CD14-positive monocyte (primary cell): ENCODE data around the gene HERC4. TPM values are rescaled to one million over a fixed set of nuclear protein-coding genes. Genes with fewer than 3 reads are reported as not detected.

Source experiments
- DNase-seq, 3 donors: peaks; one replicate each; pipeline ENCODE4 v3.0.0-alpha.2; 2011 to 2022
- H2AFZ ChIP-seq: 2 replicates; pipeline ENCODE4 v1.6.0; 2012; ENCODE audit warnings: mild to moderate bottlenecking, low read depth, low read length, inconsistent platforms; ENCODE audit not compliant: insufficient read depth, poor library complexity, severe bottlenecking
- H3K27ac ChIP-seq, 2 donors: 1 replicate in 1 of 2; 2 replicates in 1 of 2; pipeline ENCODE4 v1.5.1; 2012 to 2013; ENCODE audit warnings: low read length in 2 of 2, control low read depth in 1 of 2, inconsistent platforms in 1 of 2, low read depth in 1 of 2, mild to moderate bottlenecking in 1 of 2
- H3K27me3 ChIP-seq, 2 donors: one replicate each; pipeline versions ENCODE4 v1.6.0 to v1.6.1; 2011 to 2013; ENCODE audit warnings: low read length in 2 of 2; ENCODE audit not compliant: control insufficient read depth in 2 of 2, insufficient read depth in 2 of 2
- H3K36me3 ChIP-seq, 2 donors: replicated peaks in 1 of 2; 1 replicate in 1 of 2; 2 replicates in 1 of 2; pipeline versions ENCODE4 v1.5.1 to v1.6.1; 2012 to 2013; ENCODE audit warnings: low read length in 2 of 2, control low read depth in 1 of 2, inconsistent platforms in 1 of 2, mild to moderate bottlenecking in 1 of 2; ENCODE audit not compliant: insufficient read depth in 2 of 2, control insufficient read depth in 1 of 2
- H3K4me1 ChIP-seq, 2 donors: 1 replicate in 1 of 2; 2 replicates in 1 of 2; pipeline versions ENCODE4 v1.5.1 to v1.6.1; 2012 to 2013; ENCODE audit warnings: low read length in 2 of 2, control low read depth in 1 of 2, inconsistent platforms in 1 of 2, mild to moderate bottlenecking in 1 of 2, moderate library complexity in 1 of 2; ENCODE audit not compliant: insufficient read depth in 2 of 2, control insufficient read depth in 1 of 2
- H3K4me2 ChIP-seq: replicated peaks from 2 replicates; pipeline ENCODE3; 2012; ENCODE audit warnings: low read length, moderate library complexity, mild to moderate bottlenecking; ENCODE audit not compliant: poor library complexity, severe bottlenecking; ENCODE audit errors: extremely low read depth
- H3K4me3 ChIP-seq, 3 experiments: fragments of 200-600 bp in 1 of 3; sonication (generic) in 1 of 3; replicated peaks in 1 of 3; 1 replicate in 2 of 3; 2 replicates in 1 of 3; pipeline ENCODE4 v1.5.1; 2011 to 2013; ENCODE audit warnings: low read length in 3 of 3, mild to moderate bottlenecking in 3 of 3, control low read depth in 2 of 3, low read depth in 2 of 3, inconsistent platforms in 1 of 3, moderate library complexity in 1 of 3
- H3K79me2 ChIP-seq: 2 replicates; pipeline ENCODE4 v1.6.0; 2012; ENCODE audit warnings: mild to moderate bottlenecking, control low read depth, inconsistent platforms, low read length, moderate library complexity; ENCODE audit not compliant: insufficient read depth
- H3K9ac ChIP-seq: 2 replicates; pipeline ENCODE4 v1.6.0; 2017; ENCODE audit warnings: low read length, mild to moderate bottlenecking; ENCODE audit not compliant: insufficient read depth, poor library complexity, severe bottlenecking
- H3K9me3 ChIP-seq, 2 donors: replicated peaks in 1 of 2; 1 replicate in 1 of 2; 2 replicates in 1 of 2; pipeline versions ENCODE4 v1.5.1 to v1.6.1; 2012 to 2013; ENCODE audit warnings: low read length in 2 of 2, control low read depth in 1 of 2; ENCODE audit not compliant: control insufficient read depth in 1 of 2, insufficient read depth in 1 of 2
- H4K20me1 ChIP-seq: 2 replicates; pipeline ENCODE4 v1.6.0; 2012; ENCODE audit warnings: mild to moderate bottlenecking, low read length, control low read depth, moderate library complexity; ENCODE audit not compliant: insufficient read depth
- H3K27ac Mint-ChIP-seq, 7 donors: one replicate each; pipeline ENCODE4 v1.8.0; 2020; ENCODE audit warnings: mild to moderate bottlenecking in 7 of 7, mixed read lengths in 7 of 7, moderate library complexity in 6 of 7, inconsistent platforms in 2 of 7
- H3K27me3 Mint-ChIP-seq, 3 donors: one replicate each; pipeline ENCODE4 v1.8.0; 2021 to 2022; ENCODE audit warnings: low read depth in 3 of 3, mild to moderate bottlenecking in 3 of 3, mixed read lengths in 3 of 3, moderate library complexity in 3 of 3, inconsistent platforms in 1 of 3
- H3K36me3 Mint-ChIP-seq, 2 donors: one replicate each; pipeline ENCODE4 v1.8.0; 2020; ENCODE audit warnings: mixed read lengths in 2 of 2, inconsistent platforms in 1 of 2, mild to moderate bottlenecking in 1 of 2
- H3K4me1 Mint-ChIP-seq: one replicate; pipeline ENCODE4 v1.8.0; 2020; ENCODE audit warnings: mild to moderate bottlenecking, mixed read lengths
- H3K4me3 Mint-ChIP-seq, 2 donors: one replicate each; pipeline ENCODE4 v1.8.0; 2020; ENCODE audit warnings: mild to moderate bottlenecking in 2 of 2, mixed read lengths in 2 of 2, moderate library complexity in 1 of 2
- H3K9me3 Mint-ChIP-seq, 7 donors: one replicate each; pipeline ENCODE4 v1.8.0; 2020 to 2022; ENCODE audit warnings: mixed read lengths in 7 of 7, mild to moderate bottlenecking in 6 of 7, moderate library complexity in 6 of 7, inconsistent platforms in 2 of 7
- WGBS: methylation state at CpG from one replicate; pipeline ENCODE4 v1.1.5; 2013; ENCODE audit warnings: missing lambda C conversion rate; ENCODE audit not compliant: insufficient coverage; 5-methylcytosine and 5-hydroxymethylcytosine counted together
- intact Hi-C, 2 donors: fragments of 100-400 bp; cut with micrococcal nuclease; formaldehyde crosslinking; loops; one replicate each; pipeline versions ENCODE4 v1.15.0 to v1.15.1; 2023
- polyA plus RNA-seq, 3 donors: library from polyadenylated mRNA; depleted of rRNA in 1 of 3; unstranded in 2 of 3; stranded (reverse) in 1 of 3; fragments of 300-500 nt in 2 of 3; fragments of >200 nt in 1 of 3; fragmentation: Illumina TruSeq in 2 of 3; gene quantifications; 1 replicate in 2 of 3; 2 replicates in 1 of 3; pipeline ENCODE4 v1.2.3, GENCODE V29; 2012 to 2021
- TF ChIP-seq, protein P1 (sequence below): fragments of 200-600 bp; IDR thresholded peaks from one replicate; pipeline ENCODE4 v1.8.0; 2022; ENCODE audit warnings: antibody characterized with exemption, mild to moderate bottlenecking

The HERC4 gene
- polyA plus RNA-seq, 3 donors = 10.7 to 17.5 (median 14.3) TPM

DNA sequence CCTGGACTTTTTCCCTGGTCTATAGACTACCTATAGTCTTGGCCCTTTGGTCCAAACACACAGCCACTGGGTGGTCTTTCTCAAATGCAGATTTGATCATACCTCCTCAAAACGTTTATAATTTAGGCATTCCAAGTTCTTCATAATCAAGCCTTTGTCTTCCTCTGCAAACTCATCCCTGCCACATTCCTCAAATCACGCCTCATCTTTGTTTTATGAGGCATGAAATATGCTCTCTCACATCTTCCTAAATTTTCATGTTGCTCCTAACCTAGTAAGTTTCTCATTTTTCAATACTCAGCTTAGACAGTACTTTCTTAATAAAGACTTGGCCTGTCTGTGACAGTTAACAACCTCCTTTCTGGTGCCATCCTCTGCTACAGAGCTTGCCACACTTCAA is 10.9 kb upstream of the HERC4 start:
- Histone ChIP-seq H3K9ac (no peak overlapping the region), H3K27ac (no peak overlapping the region), H3K4me3 (no peak overlapping the region), H2AFZ (no peak overlapping the region), H3K4me2 (no peak overlapping the region), H3K9me3 (no peaks in the 10 kb centered on the region), H3K4me1 (no peaks in the 10 kb centered on the region), H3K79me2 (no peaks in the 10 kb centered on the region), H3K36me3 (no peaks in the 10 kb centered on the region), H4K20me1 (no peaks in the 10 kb centered on the region), H3K27me3 (no peaks in the 10 kb centered on the region)
- peaks cover 0 to 3% (median 0%) of the 10 kb centered on the region in 7 donors for H3K9me3 Mint-ChIP-seq
- no peak overlapping the region for H3K27ac Mint-ChIP-seq
- no peak for DNase-seq
- peaks cover 1 to 2% (median 2%) of the 10 kb centered on the region in 3 donors for H3K27me3 Mint-ChIP-seq
- intact Hi-C loops = no loop called here
- H3K4me1 Mint-ChIP-seq = peaks cover 8% of the 10 kb centered on the region
- 75% methylated on average over 2 of the region's 2 CpGs for WGBS
- TF ChIP-seq, protein P1, sequence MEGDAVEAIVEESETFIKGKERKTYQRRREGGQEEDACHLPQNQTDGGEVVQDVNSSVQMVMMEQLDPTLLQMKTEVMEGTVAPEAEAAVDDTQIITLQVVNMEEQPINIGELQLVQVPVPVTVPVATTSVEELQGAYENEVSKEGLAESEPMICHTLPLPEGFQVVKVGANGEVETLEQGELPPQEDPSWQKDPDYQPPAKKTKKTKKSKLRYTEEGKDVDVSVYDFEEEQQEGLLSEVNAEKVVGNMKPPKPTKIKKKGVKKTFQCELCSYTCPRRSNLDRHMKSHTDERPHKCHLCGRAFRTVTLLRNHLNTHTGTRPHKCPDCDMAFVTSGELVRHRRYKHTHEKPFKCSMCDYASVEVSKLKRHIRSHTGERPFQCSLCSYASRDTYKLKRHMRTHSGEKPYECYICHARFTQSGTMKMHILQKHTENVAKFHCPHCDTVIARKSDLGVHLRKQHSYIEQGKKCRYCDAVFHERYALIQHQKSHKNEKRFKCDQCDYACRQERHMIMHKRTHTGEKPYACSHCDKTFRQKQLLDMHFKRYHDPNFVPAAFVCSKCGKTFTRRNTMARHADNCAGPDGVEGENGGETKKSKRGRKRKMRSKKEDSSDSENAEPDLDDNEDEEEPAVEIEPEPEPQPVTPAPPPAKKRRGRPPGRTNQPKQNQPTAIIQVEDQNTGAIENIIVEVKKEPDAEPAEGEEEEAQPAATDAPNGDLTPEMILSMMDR = no peak
- H3K4me3 Mint-ChIP-seq = no peak overlapping the region
- no peaks in the 10 kb centered on the region for H3K36me3 Mint-ChIP-seq

DNA sequence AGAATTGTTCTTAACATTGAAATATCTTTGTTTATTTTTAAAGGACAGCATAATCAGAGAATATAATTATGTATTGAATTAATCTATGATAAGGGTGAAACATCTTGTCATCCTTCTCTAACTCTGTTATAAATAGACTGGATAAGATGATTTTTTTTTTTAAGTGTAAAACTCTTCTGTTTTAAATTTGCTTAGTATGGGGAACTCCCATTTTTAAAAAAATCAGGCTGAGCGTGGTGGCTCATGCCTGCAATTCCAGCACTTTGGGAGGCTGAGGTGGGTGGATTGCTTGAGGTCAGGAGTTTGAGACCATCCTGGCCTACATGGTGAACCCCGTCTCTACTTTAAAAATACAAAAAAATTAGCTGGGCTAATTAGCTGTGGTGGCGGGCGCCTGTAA is 9.4 kb upstream of the HERC4 start:
- Mint-ChIP-seq H3K36me3 (no peaks in the 10 kb centered on the region), H3K27ac (no peak overlapping the region), H3K4me3 (no peak overlapping the region), H3K4me1 (peaks cover 8% of the 10 kb centered on the region), H3K27me3 (peaks cover 1 to 2% (median 2%) of the 10 kb centered on the region in 3 donors), H3K9me3 (peaks cover 0 to 2% (median 0%) of the 10 kb centered on the region in 7 donors)
- no peak overlapping the region for H3K4me3 ChIP-seq
- H3K27ac ChIP-seq = no peak overlapping the region
- no peak overlapping the region for H2AFZ ChIP-seq
- no peaks in the 10 kb centered on the region for H3K36me3 ChIP-seq
- intact Hi-C loops = no loop called here
- H3K9ac ChIP-seq = no peak overlapping the region
- H3K4me1 ChIP-seq = no peaks in the 10 kb centered on the region
- DNase-seq = no peak
- no peaks in the 10 kb centered on the region for H4K20me1 ChIP-seq
- no peak overlapping the region for H3K4me2 ChIP-seq
- TF ChIP-seq, protein P1 = no peak
- 100% methylated on average over 2 of the region's 4 CpGs for WGBS
- H3K27me3 ChIP-seq = no peaks in the 10 kb centered on the region
- no peaks in the 10 kb centered on the region for H3K79me2 ChIP-seq
- no peaks in the 10 kb centered on the region for H3K9me3 ChIP-seq
